Right lobe of liver (tissue), 4 donors: ENCODE data around the gene RACK1.

Experiments used
- POLR2A ChIP-seq: fragments of 450-650 bp; IDR thresholded peaks from one replicate; pipeline ENCODE4 v1.6.1; 2017; ENCODE audit warnings: antibody characterized with exemption, mild to moderate bottlenecking
- TF ChIP-seq, protein P1 (sequence below), 4 donors: fragments of 200-600 bp in 3 of 4; fragments of 450-650 bp in 1 of 4; IDR thresholded peaks; one replicate each; pipeline versions ENCODE4 v1.5.1 to v1.8.0; 2016 to 2022; ENCODE audit warnings: antibody characterized with exemption in 4 of 4, mild to moderate bottlenecking in 2 of 4
- donor health status: DM: no; HTN: no; CAD: no.
- donor health status: DM: no; HTN: no; CAD: no.
- donor health status: DM: no; HTN: yes; CAD: no.

DNA sequence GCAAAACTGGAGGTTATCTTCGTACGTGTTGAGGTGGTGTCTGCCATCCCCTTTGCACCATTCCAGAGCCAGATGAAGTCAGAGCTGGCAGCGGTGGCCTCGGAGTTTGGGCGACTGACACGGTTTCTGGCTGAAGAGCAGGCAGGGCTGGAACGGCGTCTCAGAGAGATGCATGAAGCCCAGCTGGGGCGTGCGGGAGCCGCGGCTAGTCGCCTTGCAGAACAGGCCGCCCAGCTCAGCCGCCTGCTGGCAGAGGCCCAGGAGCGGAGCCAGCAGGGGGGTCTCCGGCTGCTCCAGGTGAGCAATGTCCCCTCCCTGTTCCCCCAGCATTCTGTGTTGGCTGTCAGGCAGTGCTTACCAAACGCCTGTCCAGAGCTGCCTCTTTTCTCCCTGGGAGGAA, 11.1 kb downstream of the RACK1 start:
- TF ChIP-seq, protein P1, sequence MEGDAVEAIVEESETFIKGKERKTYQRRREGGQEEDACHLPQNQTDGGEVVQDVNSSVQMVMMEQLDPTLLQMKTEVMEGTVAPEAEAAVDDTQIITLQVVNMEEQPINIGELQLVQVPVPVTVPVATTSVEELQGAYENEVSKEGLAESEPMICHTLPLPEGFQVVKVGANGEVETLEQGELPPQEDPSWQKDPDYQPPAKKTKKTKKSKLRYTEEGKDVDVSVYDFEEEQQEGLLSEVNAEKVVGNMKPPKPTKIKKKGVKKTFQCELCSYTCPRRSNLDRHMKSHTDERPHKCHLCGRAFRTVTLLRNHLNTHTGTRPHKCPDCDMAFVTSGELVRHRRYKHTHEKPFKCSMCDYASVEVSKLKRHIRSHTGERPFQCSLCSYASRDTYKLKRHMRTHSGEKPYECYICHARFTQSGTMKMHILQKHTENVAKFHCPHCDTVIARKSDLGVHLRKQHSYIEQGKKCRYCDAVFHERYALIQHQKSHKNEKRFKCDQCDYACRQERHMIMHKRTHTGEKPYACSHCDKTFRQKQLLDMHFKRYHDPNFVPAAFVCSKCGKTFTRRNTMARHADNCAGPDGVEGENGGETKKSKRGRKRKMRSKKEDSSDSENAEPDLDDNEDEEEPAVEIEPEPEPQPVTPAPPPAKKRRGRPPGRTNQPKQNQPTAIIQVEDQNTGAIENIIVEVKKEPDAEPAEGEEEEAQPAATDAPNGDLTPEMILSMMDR (IDR thresholded peaks at IDR 0.05), result no peak
- TF ChIP-seq POLR2A, result no peak
